Immature natural killer cell (primary cell): ENCODE measurements around the gene RANBP1. TPM values are rescaled to one million over a fixed set of nuclear protein-coding genes. Genes with fewer than 3 reads are reported as not detected.
A peak's percentile ranks its signal among the peaks of the same experiment; 100 is the strongest.

Source experiments
- DNase-seq, 3 donors: peaks; one replicate each; pipeline ENCODE4 v3.0.0; 2022; ENCODE audit warnings: mixed read lengths in 1 of 3
- H3K27ac Mint-ChIP-seq, 6 donors: one replicate each; pipeline ENCODE4 v1.8.0; 2020; ENCODE audit warnings: mixed read lengths in 6 of 6, mild to moderate bottlenecking in 5 of 6, inconsistent platforms in 4 of 6, moderate library complexity in 3 of 6
- H3K27me3 Mint-ChIP-seq, 3 donors: one replicate each; pipeline ENCODE4 v1.8.0; 2020 to 2021; ENCODE audit warnings: low read depth in 3 of 3, mild to moderate bottlenecking in 3 of 3, mixed read lengths in 3 of 3, moderate library complexity in 3 of 3, inconsistent platforms in 1 of 3
- H3K36me3 Mint-ChIP-seq, 3 donors: one replicate each; pipeline ENCODE4 v1.8.0; 2020; ENCODE audit warnings: mixed read lengths in 3 of 3, inconsistent platforms in 2 of 3, mild to moderate bottlenecking in 2 of 3
- H3K4me1 Mint-ChIP-seq, 2 donors: one replicate each; pipeline ENCODE4 v1.8.0; 2020; ENCODE audit warnings: inconsistent platforms in 2 of 2, mild to moderate bottlenecking in 2 of 2, mixed read lengths in 2 of 2, moderate library complexity in 1 of 2
- H3K4me3 Mint-ChIP-seq, 5 donors: one replicate each; pipeline ENCODE4 v1.8.0; 2020; ENCODE audit warnings: mild to moderate bottlenecking in 5 of 5, mixed read lengths in 5 of 5, inconsistent platforms in 3 of 5, moderate library complexity in 3 of 5
- H3K9me3 Mint-ChIP-seq, 6 donors: one replicate each; pipeline ENCODE4 v1.8.0; 2020; ENCODE audit warnings: mild to moderate bottlenecking in 6 of 6, mixed read lengths in 6 of 6, inconsistent platforms in 4 of 6, moderate library complexity in 3 of 6
- polyA plus RNA-seq, 3 donors: library from polyadenylated mRNA; unstranded; fragments of 300-500 nt; fragmentation: Illumina TruSeq; gene quantifications; one replicate each; pipeline ENCODE4 v1.2.3, GENCODE V29; 2021

RANBP1 gene
- polyA plus RNA-seq, 3 donors from 2014 or later = 90.4 to 111 (median 92.4) TPM

GRCh38 chr22:20135806-20136602, 20.1 kb downstream of the RANBP1 start:
- DNase-seq = no peak
- peak overlapping the region in 1 of 6 donors; percentile 53 for H3K27ac Mint-ChIP-seq
- H3K36me3 Mint-ChIP-seq = no peaks in the 10 kb centered on the region
- no peaks in the 10 kb centered on the region for H3K9me3 Mint-ChIP-seq
- peaks cover 19 to 41% of the 10 kb centered on the region in 2 donors for H3K4me1 Mint-ChIP-seq
- H3K4me3 Mint-ChIP-seq = no peak overlapping the region
- H3K27me3 Mint-ChIP-seq = no peaks in the 10 kb centered on the region

GRCh38 chr22:20136603-20136873, 20.6 kb downstream of the RANBP1 start:
- no peak overlapping the region for H3K4me3 Mint-ChIP-seq
- H3K9me3 Mint-ChIP-seq = no peaks in the 10 kb centered on the region
- no peak for DNase-seq
- H3K4me1 Mint-ChIP-seq = peaks cover 19 to 41% of the 10 kb centered on the region in 2 donors
- H3K36me3 Mint-ChIP-seq = no peaks in the 10 kb centered on the region
- H3K27ac Mint-ChIP-seq = no peak overlapping the region
- no peaks in the 10 kb centered on the region for H3K27me3 Mint-ChIP-seq

GRCh38 chr22:20137113-20137512, 21.2 kb downstream of the RANBP1 start:
- Mint-ChIP-seq H3K9me3 (no peaks in the 10 kb centered on the region), H3K4me3 (no peak overlapping the region), H3K4me1 (peaks cover 19 to 41% of the 10 kb centered on the region in 2 donors), H3K27me3 (no peaks in the 10 kb centered on the region), H3K36me3 (no peaks in the 10 kb centered on the region), H3K27ac (no peak overlapping the region)
- no peak for DNase-seq

- DNase-seq = no peak
- Mint-ChIP-seq H3K4me1 (peaks cover 19 to 36% of the 10 kb centered on the region in 2 donors), H3K9me3 (no peaks in the 10 kb centered on the region), H3K36me3 (no peaks in the 10 kb centered on the region), H3K27ac (peak overlapping the region in 2 of 6 donors; percentile 10 to 73), H3K4me3 (no peak overlapping the region), H3K27me3 (no peaks in the 10 kb centered on the region)
Observed at GRCh38 chr22:20137671-20138416, 21.9 kb downstream of the RANBP1 start.

- Mint-ChIP-seq H3K4me1 (peaks cover 17 to 30% of the 10 kb centered on the region in 2 donors), H3K36me3 (no peaks in the 10 kb centered on the region), H3K4me3 (no peak overlapping the region), H3K9me3 (no peaks in the 10 kb centered on the region), H3K27ac (no peak overlapping the region), H3K27me3 (no peaks in the 10 kb centered on the region)
- no peak for DNase-seq
Observed at GRCh38 chr22:20138417-20138738, 22.5 kb downstream of the RANBP1 start.

- H3K4me1 Mint-ChIP-seq = peaks cover 12 to 25% of the 10 kb centered on the region in 2 donors
- no peaks in the 10 kb centered on the region for H3K36me3 Mint-ChIP-seq
- DNase-seq = no peak
- H3K27me3 Mint-ChIP-seq = no peaks in the 10 kb centered on the region
- no peaks in the 10 kb centered on the region for H3K9me3 Mint-ChIP-seq
- H3K4me3 Mint-ChIP-seq = no peak overlapping the region
- H3K27ac Mint-ChIP-seq = no peak overlapping the region
Observed at GRCh38 chr22:20138868-20139267, 23.0 kb downstream of the RANBP1 start.

GRCh38 chr22:20139391-20140106, 23.6 kb downstream of the RANBP1 start:
- Mint-ChIP-seq H3K9me3 (no peaks in the 10 kb centered on the region), H3K27me3 (peaks cover 0 to 2% (median 0%) of the 10 kb centered on the region in 3 donors), H3K4me1 (peaks cover 7 to 19% of the 10 kb centered on the region in 2 donors), H3K36me3 (no peaks in the 10 kb centered on the region), H3K27ac (no peak overlapping the region), H3K4me3 (no peak overlapping the region)
- DNase-seq = no peak

- no peaks in the 10 kb centered on the region for H3K36me3 Mint-ChIP-seq
- DNase-seq = no peak
- H3K27me3 Mint-ChIP-seq = peaks cover 0 to 2% (median 0%) of the 10 kb centered on the region in 3 donors
- H3K27ac Mint-ChIP-seq = no peak overlapping the region
- no peaks in the 10 kb centered on the region for H3K9me3 Mint-ChIP-seq
- peaks cover 5 to 18% of the 10 kb centered on the region in 2 donors for H3K4me1 Mint-ChIP-seq
- H3K4me3 Mint-ChIP-seq = no peak overlapping the region
Observed at GRCh38 chr22:20140107-20140445, 24.2 kb downstream of the RANBP1 start.

GRCh38 chr22:20140521-20140964, 24.6 kb downstream of the RANBP1 start:
- Mint-ChIP-seq H3K27me3 (peaks cover 0 to 2% (median 0%) of the 10 kb centered on the region in 3 donors), H3K36me3 (no peaks in the 10 kb centered on the region), H3K9me3 (no peaks in the 10 kb centered on the region), H3K4me1 (peaks cover 5 to 18% of the 10 kb centered on the region in 2 donors), H3K27ac (no peak overlapping the region), H3K4me3 (no peak overlapping the region)
- no peak for DNase-seq

GRCh38 chr22:20141186-20142077, 25.5 kb downstream of the RANBP1 start:
- Mint-ChIP-seq H3K9me3 (no peaks in the 10 kb centered on the region), H3K4me3 (no peak overlapping the region), H3K36me3 (no peaks in the 10 kb centered on the region), H3K27me3 (peaks cover 0 to 2% (median 0%) of the 10 kb centered on the region in 3 donors), H3K27ac (no peak overlapping the region), H3K4me1 (peaks cover 5 to 15% of the 10 kb centered on the region in 2 donors)
- no peak for DNase-seq

GRCh38 chr22:20142711-20143621, 27.1 kb downstream of the RANBP1 start:
- DNase-seq = no peak
- Mint-ChIP-seq H3K27me3 (peaks cover 0 to 2% (median 0%) of the 10 kb centered on the region in 3 donors), H3K36me3 (no peaks in the 10 kb centered on the region), H3K4me3 (no peak overlapping the region), H3K27ac (no peak overlapping the region), H3K9me3 (no peaks in the 10 kb centered on the region), H3K4me1 (peaks cover 5 to 8% of the 10 kb centered on the region in 2 donors)

- no peaks in the 10 kb centered on the region for H3K9me3 Mint-ChIP-seq
- peaks cover 3 to 5% of the 10 kb centered on the region in 2 donors for H3K4me1 Mint-ChIP-seq
- peaks cover 0 to 2% (median 0%) of the 10 kb centered on the region in 3 donors for H3K27me3 Mint-ChIP-seq
- DNase-seq = no peak
- no peak overlapping the region for H3K27ac Mint-ChIP-seq
- H3K36me3 Mint-ChIP-seq = no peaks in the 10 kb centered on the region
- H3K4me3 Mint-ChIP-seq = no peak overlapping the region
Observed at GRCh38 chr22:20143883-20144665, 28.2 kb downstream of the RANBP1 start.
